SH-SY5Y (cell line): ENCODE results near the gene NUDT7.

Experiments used
- GATA2 ChIP-seq: IDR thresholded peaks from 2 replicates; pipeline ENCODE4 v1.6.1; 2011; ENCODE audit warnings: mild to moderate bottlenecking, low read depth, low read length
- GATA3 ChIP-seq: IDR thresholded peaks from 2 replicates; pipeline ENCODE4 v1.6.1; 2011; ENCODE audit warnings: low read depth, mild to moderate bottlenecking, low read length, moderate library complexity

GRCh38 chr16:77767211-77767610 is 44.9 kb downstream of the NUDT7 start:
- TF ChIP-seq GATA3 (no peak), GATA2 (no peak)
